GM19193 (cell line): ENCODE data around the gene DIO1.

ENCODE experiments used
- POLR2A ChIP-seq: IDR thresholded peaks from 4 replicates; pipeline ENCODE4 v1.6.1; 2011; ENCODE audit not compliant: insufficient read depth, insufficient read length; ENCODE audit errors: extremely low read depth

The DIO1 gene

DNA sequence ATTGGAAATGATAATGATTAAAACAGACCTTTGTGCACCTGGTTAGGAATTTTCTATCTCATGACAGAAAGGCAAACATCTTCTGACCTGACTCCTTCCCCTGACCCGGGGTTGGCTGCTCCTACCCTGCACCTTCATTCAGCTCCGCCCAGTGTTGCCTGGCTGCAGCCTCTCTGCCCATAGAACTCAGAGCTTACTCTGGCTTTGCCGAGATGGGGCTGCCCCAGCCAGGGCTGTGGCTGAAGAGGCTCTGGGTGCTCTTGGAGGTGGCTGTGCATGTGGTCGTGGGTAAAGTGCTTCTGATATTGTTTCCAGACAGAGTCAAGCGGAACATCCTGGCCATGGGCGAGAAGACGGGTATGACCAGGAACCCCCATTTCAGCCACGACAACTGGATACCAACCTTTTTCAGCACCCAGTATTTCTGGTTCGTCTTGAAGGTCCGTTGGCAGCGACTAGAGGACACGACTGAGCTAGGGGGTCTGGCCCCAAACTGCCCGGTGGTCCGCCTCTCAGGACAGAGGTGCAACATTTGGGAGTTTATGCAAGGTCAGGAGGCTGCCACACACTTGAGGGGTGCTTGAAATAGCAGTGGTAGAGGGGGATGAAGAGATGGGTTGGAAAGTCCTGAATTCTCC lies at the start of gene DIO1:
Gene DIO1, plus strand, starts transcription at position 189 of the 638 bp plus-strand sequence. Its CDS starts 24 bp downstream, at position 213.
- TF ChIP-seq POLR2A: no peak

DNA sequence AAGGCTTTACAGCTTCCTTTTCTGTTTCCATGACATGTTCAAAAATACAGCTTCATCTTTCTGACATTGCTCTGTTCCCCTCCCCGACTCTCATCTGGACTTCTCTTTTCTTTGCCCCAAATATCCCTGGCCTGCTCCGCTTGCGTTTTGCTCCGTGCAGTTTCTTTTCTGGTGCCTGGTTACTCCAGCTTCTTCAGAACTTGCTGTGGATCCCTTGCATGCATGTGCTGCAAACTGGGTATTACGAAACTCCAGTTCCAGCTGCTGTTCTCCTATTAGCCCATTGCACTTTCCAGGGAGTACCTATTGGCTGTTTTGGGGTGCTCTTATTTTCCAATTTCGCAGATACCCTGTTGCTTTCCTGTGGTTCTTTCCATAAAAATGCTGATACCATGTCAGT lies 46.0 kb upstream of the DIO1 start:
- TF ChIP-seq POLR2A: no peak

DNA sequence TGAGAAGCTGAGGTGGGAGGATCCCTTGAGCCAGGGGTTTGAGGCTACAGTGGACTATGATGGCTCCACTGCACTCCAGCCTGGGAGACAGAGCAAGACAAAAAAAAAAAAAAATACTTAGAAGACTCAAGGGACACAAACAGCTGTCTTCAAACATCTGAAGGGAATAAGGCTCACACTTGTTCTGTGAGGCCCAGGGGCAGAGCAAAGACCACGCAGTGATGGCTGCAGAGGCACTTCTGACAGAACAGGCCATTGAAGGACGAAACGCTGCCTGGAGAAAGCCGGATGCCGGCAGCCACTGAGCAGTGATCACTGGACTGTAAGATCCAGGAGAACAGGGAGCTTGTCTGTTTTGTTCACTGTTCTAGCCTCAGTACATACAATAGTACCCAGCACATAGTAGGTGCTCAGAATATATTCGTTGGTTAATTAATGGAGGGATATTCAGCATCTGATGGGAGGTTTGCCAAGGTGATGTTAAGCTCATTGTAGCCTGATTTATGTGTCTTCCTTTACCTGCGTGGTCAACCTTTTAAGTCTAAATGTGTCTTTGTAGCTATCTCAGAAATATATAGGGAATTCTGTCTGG lies 43.8 kb upstream of the DIO1 start:
- TF ChIP-seq POLR2A: no peak

DNA sequence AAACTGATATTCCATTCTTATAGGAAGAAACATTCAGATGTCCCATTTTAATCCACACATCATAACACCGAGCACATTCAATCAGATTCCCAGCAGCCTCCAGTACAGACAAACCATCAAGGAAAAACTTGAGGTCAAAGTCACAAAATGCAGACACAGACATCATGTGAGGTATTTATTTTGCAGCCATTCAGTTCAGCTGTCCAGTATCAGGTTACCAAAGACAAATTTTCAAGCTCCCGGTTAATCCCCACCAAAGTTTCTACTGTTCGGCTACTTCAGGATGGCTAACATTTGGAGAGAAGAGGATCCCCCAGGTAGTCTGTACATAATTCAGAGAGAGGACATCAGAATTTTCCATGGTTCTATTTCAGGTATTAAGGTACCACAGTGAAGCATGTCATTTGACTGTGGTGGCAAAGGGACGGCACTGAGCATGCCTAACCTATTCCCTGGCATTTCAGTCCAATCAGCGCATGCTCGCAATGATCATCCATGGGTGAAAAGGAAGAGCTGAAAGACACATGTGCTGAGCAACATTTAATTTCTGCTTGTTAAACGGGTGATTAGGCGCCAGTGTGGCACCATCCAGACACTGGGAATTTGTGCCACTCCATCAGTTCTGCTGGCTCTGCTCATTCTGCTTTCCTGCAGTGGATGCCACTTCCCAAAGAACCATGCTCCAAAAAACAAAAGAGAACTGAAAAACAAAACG lies 42.3 kb upstream of the DIO1 start:
- no peak for TF ChIP-seq POLR2A

DNA sequence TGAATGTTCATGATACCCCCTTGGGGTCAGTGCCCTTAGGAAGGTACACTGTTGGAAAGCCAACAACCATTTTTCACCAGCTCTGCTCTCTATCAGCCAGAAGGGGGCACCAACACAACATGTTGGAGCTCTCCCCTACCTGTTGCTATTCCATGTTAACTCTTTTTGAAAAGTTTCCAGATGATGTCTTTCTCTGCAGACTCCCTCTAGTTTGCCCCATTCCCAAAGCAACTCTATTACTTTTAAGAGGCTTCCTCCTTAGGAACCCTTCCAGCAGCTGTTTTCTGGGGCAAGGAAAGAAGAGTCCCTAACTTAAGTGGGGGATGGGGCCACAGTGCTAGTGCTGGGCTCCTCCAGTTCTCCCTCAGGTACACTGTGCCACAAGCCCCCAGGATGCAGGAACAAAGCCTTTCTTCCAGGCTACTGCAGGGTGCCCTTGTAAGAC lies 33.0 kb upstream of the DIO1 start:
- no peak for TF ChIP-seq POLR2A

DNA sequence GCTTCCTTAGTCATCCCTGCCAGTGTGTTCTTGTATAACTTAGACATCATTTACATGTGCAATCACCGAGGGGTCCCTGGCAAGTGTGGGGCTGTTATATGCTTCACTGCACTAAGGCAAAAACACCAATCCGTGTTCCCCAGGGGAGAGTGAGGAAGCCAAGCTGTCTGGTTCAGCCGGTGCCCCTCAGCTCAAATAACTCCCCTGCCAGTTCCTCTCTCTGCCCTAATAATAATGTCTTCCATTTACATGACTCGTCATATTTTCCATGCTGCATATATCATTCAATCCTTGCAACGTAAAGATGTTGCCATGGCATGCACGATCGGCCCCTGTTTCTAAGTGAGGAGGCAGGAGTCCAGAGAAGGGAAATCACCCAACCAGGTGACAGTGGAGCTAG lies 31.5 kb upstream of the DIO1 start:
- TF ChIP-seq POLR2A: no peak

DNA sequence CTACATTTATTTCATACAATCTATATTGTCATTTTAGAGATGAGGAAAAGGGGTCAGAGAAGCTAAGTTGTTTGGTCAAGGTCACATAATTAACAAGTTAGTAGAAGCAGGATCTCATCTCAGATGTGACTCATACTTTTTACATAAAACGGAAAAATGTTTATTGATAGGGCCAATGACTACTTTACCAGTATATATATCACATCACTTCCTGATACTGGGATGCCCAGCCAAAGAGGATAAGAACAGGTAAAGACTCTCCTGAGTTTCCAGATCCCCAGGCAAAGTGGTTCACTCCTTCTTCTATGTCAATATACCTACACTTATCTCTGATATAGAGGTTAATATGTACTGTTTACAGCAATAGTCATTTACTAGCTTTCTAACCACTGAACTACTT lies 25.4 kb upstream of the DIO1 start:
- no peak for TF ChIP-seq POLR2A

DNA sequence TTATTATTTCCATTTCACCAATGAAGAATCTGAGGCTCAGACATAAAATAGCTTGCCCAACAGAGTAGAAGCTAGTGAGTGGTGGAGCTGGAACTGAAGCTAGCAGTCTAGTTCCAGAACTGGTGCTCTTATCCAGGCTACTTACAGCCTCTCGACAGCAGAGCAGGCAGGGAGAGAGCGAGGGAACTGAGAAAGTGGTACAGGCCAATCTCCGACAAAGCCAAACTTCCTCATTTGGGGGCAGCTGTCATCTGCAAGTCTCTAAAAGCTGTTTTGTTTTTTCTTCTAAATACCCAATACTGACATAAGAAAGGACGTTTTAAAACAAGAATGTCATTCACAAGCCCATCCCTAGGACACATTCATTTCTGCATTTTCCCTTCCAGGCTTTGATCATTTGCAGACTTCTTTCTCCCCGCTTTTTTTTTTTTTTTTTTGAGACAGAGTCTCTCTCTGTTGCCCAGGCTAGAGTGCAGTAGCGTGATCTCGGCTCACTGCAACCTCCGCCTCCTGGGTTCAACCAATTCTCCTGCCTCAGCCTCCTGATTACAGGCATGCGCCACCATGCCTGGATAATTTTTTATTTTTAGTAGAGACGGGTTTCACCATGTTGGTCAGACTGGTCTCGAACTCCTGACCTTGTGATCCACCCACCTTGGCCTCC lies 24.4 kb upstream of the DIO1 start:
- no peak for TF ChIP-seq POLR2A

DNA sequence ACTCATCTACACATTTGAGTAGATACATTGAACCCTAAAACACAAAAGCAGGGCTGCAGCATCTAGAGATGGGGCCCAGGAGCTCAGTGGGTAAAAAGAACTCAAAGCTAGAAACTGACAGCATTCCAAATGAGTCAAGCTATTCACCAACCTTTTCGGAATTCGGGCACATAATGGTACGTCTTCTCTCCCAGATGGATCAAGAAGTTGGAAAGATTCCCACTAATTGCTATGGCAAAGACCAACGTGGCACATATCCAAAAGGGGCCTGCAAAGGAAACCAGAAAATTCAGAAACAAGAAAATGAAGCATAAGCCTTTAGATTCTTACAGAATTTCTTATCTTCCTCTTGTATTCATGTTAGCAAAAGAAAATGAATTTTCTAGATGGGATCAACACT lies 22.8 kb upstream of the DIO1 start:
- TF ChIP-seq POLR2A: no peak

DNA sequence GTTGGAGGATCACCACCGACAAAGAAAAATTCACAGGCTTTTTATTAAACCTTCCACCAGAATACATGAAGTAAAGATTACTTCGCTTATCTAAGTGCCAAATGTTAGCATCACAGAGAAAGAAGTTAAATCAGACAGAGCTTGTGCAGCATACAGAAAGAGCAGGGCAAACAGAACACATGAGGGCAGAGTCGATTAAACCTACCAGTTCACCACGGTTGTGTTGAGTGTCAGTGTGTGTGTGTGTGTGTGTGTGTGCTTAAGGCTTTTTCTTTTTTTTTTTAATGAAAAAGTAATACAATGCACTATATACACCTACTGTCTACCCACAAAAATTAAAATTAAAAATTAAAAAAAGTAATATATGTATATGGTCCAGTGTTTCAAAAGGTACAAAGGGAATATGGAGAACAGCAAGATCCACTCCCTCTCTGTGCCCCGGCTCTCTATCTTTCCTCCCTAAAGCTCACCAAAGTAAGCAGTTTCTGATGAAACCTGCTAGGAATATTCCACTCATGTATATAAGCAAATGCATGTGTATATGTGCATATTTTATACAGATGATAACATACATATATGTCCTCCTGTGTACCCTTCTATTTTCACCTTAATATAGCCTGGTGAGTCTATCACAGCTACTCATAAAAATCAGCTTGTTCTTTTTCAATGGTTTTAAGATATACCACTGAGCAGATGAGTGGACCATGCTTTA lies 22.1 kb upstream of the DIO1 start:
- TF ChIP-seq POLR2A: no peak

DNA sequence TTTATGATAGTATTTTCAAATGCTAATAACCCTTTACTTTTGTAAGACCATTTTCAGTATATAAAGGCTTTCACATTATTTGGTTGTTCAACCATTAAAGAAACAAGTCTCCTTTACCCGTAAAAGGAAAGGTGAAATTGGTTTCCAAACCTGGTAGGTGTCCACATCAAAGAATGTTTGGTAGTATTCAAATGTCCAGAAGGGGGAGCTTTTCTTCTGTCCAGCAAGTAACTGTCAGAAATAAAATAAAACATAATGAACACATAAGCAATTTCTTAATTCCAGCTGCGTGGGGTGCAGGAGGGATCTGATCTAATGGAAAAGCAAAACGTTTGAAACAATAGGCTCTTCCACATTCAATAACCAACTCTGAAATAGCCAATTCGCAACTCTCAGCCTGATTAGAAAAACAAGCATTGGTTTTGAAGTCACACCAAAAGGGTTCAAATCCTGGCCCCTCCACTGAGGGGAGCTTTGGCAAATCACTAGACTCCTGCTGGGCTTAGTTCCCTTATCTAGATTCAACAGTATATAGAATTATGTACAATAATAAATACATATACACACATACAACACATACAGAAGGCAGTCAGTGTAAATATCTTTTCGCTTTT lies 15.4 kb upstream of the DIO1 start:
- TF ChIP-seq POLR2A: no peak

DNA sequence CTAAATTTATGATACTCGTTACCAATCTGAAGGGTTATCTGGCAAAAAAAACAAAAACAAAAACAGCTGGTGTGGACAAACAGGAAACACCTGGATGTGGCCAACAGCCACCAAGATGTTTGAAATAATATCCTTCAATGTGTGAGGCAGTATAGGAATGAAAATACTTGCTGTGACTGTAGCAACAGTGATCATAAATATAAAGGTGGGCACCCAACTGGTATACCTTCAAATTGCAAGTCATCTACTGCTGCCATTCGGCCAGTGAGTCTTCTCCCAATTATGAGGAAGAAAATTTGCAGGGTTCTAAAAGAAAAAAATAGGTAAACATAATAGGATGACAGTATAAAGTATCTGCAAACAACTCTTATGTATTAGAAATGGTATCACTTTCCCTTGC lies 5.3 kb upstream of the DIO1 start:
- TF ChIP-seq POLR2A: no peak

DNA sequence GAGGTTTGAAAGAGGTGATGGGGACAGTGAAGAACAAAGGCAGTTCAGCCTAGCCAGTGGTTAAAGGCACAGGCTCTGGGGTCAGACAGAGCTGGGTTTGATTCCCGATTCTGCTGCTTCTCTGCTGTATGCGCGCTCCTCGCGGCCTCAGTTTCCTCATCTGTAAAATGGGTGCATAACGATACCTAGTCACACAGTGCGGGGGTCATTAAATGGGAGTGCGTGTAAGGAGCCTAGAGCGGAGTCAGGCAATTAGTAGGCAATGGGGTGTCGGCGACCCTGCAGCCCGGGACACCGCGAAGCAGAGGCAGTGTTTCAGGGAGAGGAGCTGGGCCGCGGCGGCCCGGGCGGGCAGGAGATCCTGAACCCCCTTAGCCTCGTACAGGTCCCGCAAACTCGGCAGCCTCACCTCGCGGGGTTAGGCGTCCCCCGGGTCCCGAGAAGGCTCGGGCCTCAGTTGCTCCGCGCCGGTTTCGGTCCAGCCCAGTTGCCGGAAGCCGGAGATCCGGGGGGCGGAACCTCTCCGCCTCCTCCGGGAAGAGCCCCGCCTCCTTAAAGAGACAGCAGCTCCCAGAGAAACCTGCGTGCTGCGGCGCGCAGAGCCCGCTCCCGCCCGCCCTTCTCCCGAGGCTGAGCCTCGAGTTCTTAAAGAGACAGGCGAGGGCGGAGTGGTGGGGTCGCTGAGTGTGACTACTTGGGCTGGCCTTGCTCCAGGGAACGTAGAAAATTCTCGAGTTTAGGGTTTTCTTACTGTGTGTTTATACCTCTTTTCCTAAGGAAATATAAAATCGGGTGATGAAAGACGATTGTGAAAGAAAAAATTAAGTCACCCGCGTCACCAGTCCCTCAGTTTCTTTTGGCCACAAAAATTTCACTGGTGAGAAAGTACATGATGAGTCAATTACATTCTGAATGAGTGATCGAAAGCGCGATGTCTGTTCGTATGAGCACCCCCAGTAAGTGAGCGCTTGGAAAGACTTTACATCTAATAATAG lies 4.4 kb upstream of the DIO1 start, which contains the start of gene YIPF1:
Gene YIPF1, minus strand, starts transcription at position 494 of the 995 bp plus-strand sequence. CDS start 860 bp downstream, outside the sequence.
- peak; percentile 82 for TF ChIP-seq POLR2A
